Neural cell (in vitro differentiated cells): Measurements from ENCODE around the gene RAB3C. TPM values are rescaled to one million over a fixed set of nuclear protein-coding genes. Genes with fewer than 3 reads are reported as not detected.

Source experiments
- H2AFZ ChIP-seq: fragments of 200-600, 300-800 bp; sonication (generic), shearing (Covaris generic); 2 replicates; pipeline ENCODE4 v1.6.0; 2014; ENCODE audit warnings: low read depth, mild to moderate bottlenecking, antibody characterized with exemption, low read length, moderate library complexity
- H3F3A ChIP-seq: fragments of 200-600 bp; shearing (Covaris generic); 2 replicates; pipeline ENCODE4 v1.6.1; 2016; ENCODE audit warnings: mild to moderate bottlenecking, moderate library complexity, mixed read lengths, antibody characterized with exemption, low read length; ENCODE audit not compliant: insufficient read depth, poor library complexity, severe bottlenecking
- H3K27ac ChIP-seq: fragments of 200-600, 300-800 bp; sonication (generic), shearing (Covaris generic); 2 replicates; pipeline ENCODE4 v1.5.1; 2014; ENCODE audit warnings: mild to moderate bottlenecking, low read length, moderate library complexity
- H3K27me3 ChIP-seq: fragments of 300-800, 200-600 bp; sonication (generic), shearing (Covaris generic); 2 replicates; pipeline ENCODE4 v1.6.0; 2014; ENCODE audit warnings: mild to moderate bottlenecking, low read depth, low read length, moderate library complexity; ENCODE audit not compliant: insufficient read depth
- H3K36me3 ChIP-seq: fragments of 300-800, 200-600 bp; sonication (generic), shearing (Covaris generic); 2 replicates; pipeline ENCODE4 v1.5.1; 2014; ENCODE audit warnings: mild to moderate bottlenecking, antibody characterized with exemption, low read length, moderate library complexity; ENCODE audit not compliant: insufficient read depth
- H3K4me2 ChIP-seq: fragments of 300-800, 200-600 bp; sonication (generic), shearing (Covaris generic); 2 replicates; pipeline ENCODE4 v1.6.0; 2014; ENCODE audit warnings: mild to moderate bottlenecking, low read length
- H3K4me3 ChIP-seq: fragments of 300-800, 200-600 bp; sonication (generic), shearing (Covaris generic); 2 replicates; pipeline ENCODE4 v1.5.1; 2014; ENCODE audit warnings: mild to moderate bottlenecking, low read length, moderate library complexity
- H3K79me2 ChIP-seq: fragments of 200-600 bp; shearing (Covaris generic); replicated peaks from 2 replicates; pipeline ENCODE4 v1.6.0; 2014; ENCODE audit warnings: mild to moderate bottlenecking, low read length, moderate library complexity; ENCODE audit not compliant: insufficient read depth
- H3K9ac ChIP-seq: fragments of 300-800, 200-600 bp; sonication (generic), shearing (Covaris generic); 2 replicates; pipeline ENCODE4 v1.6.1; 2016; ENCODE audit warnings: mild to moderate bottlenecking, low read length, mixed read lengths
- H3K9me2 ChIP-seq: fragments of 200-600 bp; shearing (Covaris generic); 2 replicates; pipeline ENCODE4 v1.6.1; 2016; ENCODE audit warnings: mild to moderate bottlenecking, low read length, mixed read lengths; ENCODE audit not compliant: insufficient read depth
- H3K9me3 ChIP-seq: fragments of 200-600, 300-800 bp; sonication (generic), shearing (Covaris generic); 2 replicates; pipeline ENCODE4 v1.6.1; 2016; ENCODE audit warnings: mild to moderate bottlenecking, mixed run types, low read length, moderate library complexity, mixed read lengths
- H4K20me1 ChIP-seq: fragments of 200-600 bp; shearing (Covaris generic); 2 replicates; pipeline ENCODE4 v1.6.1; 2016; ENCODE audit warnings: mild to moderate bottlenecking, mixed run types; ENCODE audit not compliant: insufficient read depth
- EP300 ChIP-seq: fragments of 450-650 bp; conservative IDR thresholded peaks from 2 replicates; pipeline ENCODE4 v1.6.1; 2014; ENCODE audit warnings: antibody characterized with exemption, mild to moderate bottlenecking, moderate library complexity; ENCODE audit not compliant: poor library complexity, severe bottlenecking
- EZH2 ChIP-seq: fragments of 200-600, 300-800 bp; shearing (Covaris generic), sonication (generic); IDR thresholded peaks from 2 replicates; pipeline ENCODE4 v1.6.1; 2014; ENCODE audit warnings: antibody characterized with exemption, low read length, borderline replicate concordance, mild to moderate bottlenecking; ENCODE audit not compliant: insufficient read depth, poor library complexity, severe bottlenecking
- MXI1 ChIP-seq: fragments of 450-650 bp; conservative IDR thresholded peaks from 2 replicates; pipeline ENCODE4 v1.6.1; 2014; ENCODE audit warnings: antibody characterized with exemption, mild to moderate bottlenecking; ENCODE audit not compliant: poor library complexity, severe bottlenecking
- POLR2AphosphoS5 ChIP-seq: IDR thresholded peaks from 2 replicates; pipeline ENCODE4 v1.6.1; 2012
- RAD21 ChIP-seq: fragments of 450-650 bp; conservative IDR thresholded peaks from 2 replicates; pipeline ENCODE4 v1.6.1; 2014; ENCODE audit warnings: antibody characterized with exemption, mild to moderate bottlenecking, moderate library complexity
- SMC3 ChIP-seq: fragments of 450-650 bp; conservative IDR thresholded peaks from 2 replicates; pipeline ENCODE4 v1.6.1; 2014; ENCODE audit warnings: antibody characterized with exemption, mild to moderate bottlenecking, moderate library complexity; ENCODE audit not compliant: poor library complexity
- TAF1 ChIP-seq: IDR thresholded peaks from 2 replicates; pipeline ENCODE4 v1.6.1; 2012; ENCODE audit warnings: low read depth
- polyA plus RNA-seq: library from polyadenylated mRNA; depleted of rRNA; stranded (reverse); fragments of >200 nt; gene quantifications from 2 replicates; pipeline ENCODE4 v1.2.3, GENCODE V29; 2014
- TF ChIP-seq, protein P1 (sequence below): IDR thresholded peaks from 2 replicates; pipeline ENCODE4 v1.6.1; 2012; ENCODE audit warnings: borderline replicate concordance
- TF ChIP-seq, protein P2 (sequence below): fragments of 450-650 bp; IDR thresholded peaks from 2 replicates; pipeline ENCODE4 v1.5.1; 2014; ENCODE audit warnings: antibody characterized with exemption, mild to moderate bottlenecking, moderate library complexity; ENCODE audit not compliant: poor library complexity, severe bottlenecking

The RAB3C gene
- polyA plus RNA-seq, 1 donor from 2014 or later = 94.3 TPM

DNA sequence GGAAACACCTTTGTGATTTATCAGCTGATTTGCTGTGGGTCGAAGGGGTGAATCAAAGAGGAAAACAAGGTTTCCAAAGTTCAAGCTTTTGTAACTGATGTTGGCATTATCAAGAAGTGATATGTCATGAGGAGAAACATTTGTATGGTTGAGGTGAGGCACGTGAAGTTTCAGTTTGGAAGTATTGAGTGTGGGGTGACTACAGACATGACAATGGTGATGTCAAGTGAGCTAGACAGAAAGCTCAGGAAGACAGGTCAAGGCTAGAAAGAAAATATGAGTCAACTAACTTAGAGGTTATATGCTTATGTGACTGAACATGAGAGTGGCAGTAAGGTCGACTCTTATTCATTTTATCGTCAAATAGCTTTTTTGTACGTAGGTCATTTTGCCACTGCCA, 99.1 kb downstream of the RAB3C start:
- H3K4me2 ChIP-seq = no peak overlapping the region
- H3K27ac ChIP-seq = no peak overlapping the region
- H3K4me3 ChIP-seq = no peak overlapping the region
- H4K20me1 ChIP-seq = no peaks in the 10 kb centered on the region
- no peaks in the 10 kb centered on the region for H3K9me3 ChIP-seq
- no peaks in the 10 kb centered on the region for H3K79me2 ChIP-seq
- no peak overlapping the region for H2AFZ ChIP-seq
- H3K36me3 ChIP-seq = no peaks in the 10 kb centered on the region
- H3K27me3 ChIP-seq = no peaks in the 10 kb centered on the region
- no peak overlapping the region for H3K9ac ChIP-seq
- TF ChIP-seq EZH2 (no peak), EP300 (no peak), SMC3 (no peak), TAF1 (no peak), RAD21 (no peak), MXI1 (no peak)
- TF ChIP-seq, protein P1, sequence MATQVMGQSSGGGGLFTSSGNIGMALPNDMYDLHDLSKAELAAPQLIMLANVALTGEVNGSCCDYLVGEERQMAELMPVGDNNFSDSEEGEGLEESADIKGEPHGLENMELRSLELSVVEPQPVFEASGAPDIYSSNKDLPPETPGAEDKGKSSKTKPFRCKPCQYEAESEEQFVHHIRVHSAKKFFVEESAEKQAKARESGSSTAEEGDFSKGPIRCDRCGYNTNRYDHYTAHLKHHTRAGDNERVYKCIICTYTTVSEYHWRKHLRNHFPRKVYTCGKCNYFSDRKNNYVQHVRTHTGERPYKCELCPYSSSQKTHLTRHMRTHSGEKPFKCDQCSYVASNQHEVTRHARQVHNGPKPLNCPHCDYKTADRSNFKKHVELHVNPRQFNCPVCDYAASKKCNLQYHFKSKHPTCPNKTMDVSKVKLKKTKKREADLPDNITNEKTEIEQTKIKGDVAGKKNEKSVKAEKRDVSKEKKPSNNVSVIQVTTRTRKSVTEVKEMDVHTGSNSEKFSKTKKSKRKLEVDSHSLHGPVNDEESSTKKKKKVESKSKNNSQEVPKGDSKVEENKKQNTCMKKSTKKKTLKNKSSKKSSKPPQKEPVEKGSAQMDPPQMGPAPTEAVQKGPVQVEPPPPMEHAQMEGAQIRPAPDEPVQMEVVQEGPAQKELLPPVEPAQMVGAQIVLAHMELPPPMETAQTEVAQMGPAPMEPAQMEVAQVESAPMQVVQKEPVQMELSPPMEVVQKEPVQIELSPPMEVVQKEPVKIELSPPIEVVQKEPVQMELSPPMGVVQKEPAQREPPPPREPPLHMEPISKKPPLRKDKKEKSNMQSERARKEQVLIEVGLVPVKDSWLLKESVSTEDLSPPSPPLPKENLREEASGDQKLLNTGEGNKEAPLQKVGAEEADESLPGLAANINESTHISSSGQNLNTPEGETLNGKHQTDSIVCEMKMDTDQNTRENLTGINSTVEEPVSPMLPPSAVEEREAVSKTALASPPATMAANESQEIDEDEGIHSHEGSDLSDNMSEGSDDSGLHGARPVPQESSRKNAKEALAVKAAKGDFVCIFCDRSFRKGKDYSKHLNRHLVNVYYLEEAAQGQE = no peak
- TF ChIP-seq, protein P2, sequence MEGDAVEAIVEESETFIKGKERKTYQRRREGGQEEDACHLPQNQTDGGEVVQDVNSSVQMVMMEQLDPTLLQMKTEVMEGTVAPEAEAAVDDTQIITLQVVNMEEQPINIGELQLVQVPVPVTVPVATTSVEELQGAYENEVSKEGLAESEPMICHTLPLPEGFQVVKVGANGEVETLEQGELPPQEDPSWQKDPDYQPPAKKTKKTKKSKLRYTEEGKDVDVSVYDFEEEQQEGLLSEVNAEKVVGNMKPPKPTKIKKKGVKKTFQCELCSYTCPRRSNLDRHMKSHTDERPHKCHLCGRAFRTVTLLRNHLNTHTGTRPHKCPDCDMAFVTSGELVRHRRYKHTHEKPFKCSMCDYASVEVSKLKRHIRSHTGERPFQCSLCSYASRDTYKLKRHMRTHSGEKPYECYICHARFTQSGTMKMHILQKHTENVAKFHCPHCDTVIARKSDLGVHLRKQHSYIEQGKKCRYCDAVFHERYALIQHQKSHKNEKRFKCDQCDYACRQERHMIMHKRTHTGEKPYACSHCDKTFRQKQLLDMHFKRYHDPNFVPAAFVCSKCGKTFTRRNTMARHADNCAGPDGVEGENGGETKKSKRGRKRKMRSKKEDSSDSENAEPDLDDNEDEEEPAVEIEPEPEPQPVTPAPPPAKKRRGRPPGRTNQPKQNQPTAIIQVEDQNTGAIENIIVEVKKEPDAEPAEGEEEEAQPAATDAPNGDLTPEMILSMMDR = no peak
- no peaks in the 10 kb centered on the region for H3K9me2 ChIP-seq
- no peaks in the 10 kb centered on the region for H3F3A ChIP-seq

DNA sequence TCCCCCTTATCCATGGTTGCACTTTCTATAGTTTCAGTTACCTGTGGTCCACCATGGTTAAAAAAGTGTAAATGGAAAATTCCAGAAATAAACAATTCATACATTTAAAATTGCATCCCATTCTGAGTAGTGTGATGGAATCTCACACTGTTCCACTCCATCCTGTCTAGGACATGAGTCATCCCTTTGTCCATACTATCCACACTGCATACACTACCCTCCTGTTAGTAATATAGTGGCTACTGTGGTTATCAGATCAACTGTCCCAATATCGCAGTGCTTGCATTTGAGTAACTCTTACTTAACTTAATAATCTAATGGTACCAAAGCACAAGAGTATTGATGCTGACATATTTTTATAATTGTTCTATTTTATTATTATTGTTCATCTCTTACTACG, 100.7 kb downstream of the RAB3C start:
- no peak for TF ChIP-seq SMC3
- TF ChIP-seq, protein P1 = no peak
- TF ChIP-seq EZH2 = no peak
- no peak for TF ChIP-seq RAD21
- TF ChIP-seq MXI1 = no peak
- TF ChIP-seq TAF1 = no peak
- no peak for TF ChIP-seq POLR2AphosphoS5
- Histone ChIP-seq H2AFZ (no peak overlapping the region), H3K79me2 (no peaks in the 10 kb centered on the region), H3K9ac (no peak overlapping the region), H3K27me3 (no peaks in the 10 kb centered on the region), H3K4me2 (no peak overlapping the region), H3K36me3 (no peaks in the 10 kb centered on the region), H4K20me1 (no peaks in the 10 kb centered on the region), H3K4me3 (no peak overlapping the region), H3K27ac (no peak overlapping the region), H3F3A (no peaks in the 10 kb centered on the region), H3K9me3 (no peaks in the 10 kb centered on the region), H3K9me2 (no peaks in the 10 kb centered on the region)
